GM21423 (cell line): ENCODE measurements around the gene CENATAC.
"Not testable (repeated sequence)": the region's sequence is repeated elsewhere in the genome, so short reads cannot be mapped to it uniquely, and the experiment has no call there.

ENCODE experiments used
- ATAC-seq: cut with Tn5 transposase; IDR thresholded peaks from one replicate; pipeline ENCODE4 v1.9.1; 2021; ENCODE audit warnings: mild to moderate bottlenecking, moderate library complexity; ENCODE audit not compliant: unreplicated experiment

CENATAC gene

DNA sequence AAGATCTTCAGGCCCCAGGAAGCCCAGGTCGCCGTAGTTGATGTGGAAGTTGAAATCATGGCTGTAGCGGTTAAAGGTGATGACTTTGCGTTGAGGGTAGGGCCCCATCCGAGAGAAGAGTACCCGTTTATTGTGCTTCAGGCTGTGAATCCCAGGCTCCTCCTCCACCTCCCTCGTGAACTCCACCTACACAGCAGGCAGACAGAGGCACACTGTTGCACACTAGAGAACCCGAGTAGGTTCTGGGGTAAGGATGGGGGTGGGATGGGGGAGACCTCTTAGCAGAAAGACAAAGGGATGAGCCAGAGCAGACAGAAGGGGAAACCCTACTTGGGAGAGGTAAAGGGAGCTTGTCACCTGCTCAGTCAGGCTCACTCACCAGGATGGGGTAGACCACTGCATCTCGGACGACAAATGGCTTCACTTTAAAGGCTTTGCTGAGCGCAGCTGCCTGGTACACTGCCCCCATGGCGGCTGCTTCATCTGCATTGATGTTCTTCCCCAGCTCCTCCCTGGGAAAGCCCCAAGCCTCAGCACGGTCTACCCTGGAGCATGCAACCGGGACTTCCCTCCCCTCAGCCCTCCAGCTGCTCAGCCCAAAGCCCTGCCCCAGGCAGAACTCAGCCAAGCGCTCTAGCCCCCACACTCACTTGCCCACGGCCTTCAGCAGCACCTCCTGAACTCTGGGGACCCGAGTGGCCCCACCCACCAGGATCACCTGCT lies 53.7 kb downstream of the CENATAC start:
- peak; percentile 35 for ATAC-seq

DNA sequence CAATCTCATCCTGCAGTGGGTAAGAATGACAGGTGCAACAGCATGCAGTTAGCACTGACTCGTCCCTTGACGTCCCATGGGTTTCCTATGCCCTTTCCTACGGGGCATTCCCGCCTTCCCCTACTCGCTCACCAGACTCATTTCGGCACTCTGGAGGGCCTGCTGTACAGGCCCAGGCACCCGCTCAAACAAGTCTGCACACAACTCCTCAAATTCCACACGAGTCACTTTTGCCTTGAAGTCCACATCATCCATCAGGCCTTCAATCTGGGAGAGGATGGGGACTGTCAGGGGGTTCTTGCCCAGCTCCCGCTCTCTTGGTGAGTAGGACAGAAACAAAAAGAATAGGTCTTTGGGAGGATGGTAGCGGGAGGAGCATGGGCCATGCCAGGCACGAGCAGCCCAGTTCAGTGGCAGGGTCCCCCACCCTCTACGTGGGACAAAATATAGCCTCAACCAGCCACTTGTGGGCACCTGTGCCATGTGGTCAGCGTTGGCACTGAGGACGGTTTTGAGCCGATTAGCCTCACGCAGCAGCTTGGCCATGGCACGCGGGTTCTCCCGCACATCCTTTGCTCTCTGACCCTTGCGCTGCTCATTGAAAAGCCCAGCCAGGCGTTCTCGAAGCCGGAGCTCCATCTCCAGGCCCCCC lies 54.4 kb downstream of the CENATAC start:
- ATAC-seq = no peak

DNA sequence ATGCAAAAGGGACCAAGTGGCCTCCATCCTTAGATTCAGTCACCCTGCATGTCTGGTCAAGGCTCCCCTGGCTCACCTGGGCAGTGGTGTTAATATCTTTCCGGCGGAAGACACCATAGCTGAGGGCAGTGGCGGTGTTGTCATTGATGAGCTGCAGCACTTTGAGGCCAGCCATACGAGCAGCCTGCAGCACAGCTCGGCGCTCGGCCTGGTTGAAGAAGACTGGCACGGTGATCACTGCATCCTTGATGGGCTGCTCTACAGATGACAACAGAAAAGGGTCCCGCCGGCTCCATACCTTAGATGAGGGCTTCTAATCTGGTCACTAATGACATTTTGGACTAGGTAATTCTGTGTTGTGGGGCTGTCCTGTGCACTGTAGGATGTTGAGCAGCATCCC lies 56.5 kb downstream of the CENATAC start:
- no peak for ATAC-seq

DNA sequence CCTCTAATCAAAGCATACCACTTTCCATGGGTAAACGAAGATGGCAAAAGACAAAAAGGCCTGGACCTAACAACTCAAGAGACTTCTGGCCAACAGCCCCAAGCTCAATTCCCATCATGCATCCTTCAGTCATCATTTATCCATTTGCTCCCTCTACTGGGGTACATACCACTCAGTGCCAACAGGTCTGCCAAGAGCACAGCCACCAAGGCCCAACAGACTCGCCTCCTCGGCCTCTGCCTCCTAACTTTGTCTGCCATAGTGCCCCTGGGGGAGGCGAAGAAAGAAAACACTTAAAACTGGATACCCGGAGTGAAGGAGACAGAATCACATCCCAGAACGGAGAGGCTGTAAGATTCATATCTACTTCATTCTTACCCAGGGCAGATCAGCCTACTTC lies 58.0 kb downstream of the CENATAC start:
- ATAC-seq = no peak

DNA sequence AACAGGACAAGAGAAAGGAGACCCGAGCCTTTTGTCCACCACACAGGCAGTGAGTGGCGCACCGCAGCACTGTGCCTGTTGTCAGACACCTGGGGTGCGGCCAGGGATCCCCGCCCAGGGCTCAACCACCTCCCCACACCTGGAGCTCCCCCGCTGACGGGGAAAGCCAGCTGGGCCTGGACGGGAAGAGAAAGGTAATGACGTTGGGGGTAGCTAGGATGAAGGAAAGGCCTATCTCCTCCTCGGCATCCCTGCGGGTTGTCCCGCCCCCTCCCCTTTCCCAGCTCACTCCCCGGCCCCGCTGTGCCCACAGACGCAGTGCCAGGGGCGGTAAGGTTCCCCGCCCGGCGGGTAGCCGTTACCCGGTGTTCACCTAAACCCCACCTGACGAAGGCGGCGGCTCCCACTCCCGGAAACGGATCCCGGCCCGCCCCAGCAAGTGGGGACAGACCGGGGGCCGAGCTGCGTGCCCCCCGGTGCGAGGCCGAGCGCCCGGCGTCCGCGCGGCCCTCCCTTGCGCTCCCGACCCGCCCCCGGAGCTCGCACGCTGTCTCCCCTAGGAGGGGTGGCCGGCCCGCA lies 58.6 kb downstream of the CENATAC start:
- ATAC-seq = peak; percentile 6

DNA sequence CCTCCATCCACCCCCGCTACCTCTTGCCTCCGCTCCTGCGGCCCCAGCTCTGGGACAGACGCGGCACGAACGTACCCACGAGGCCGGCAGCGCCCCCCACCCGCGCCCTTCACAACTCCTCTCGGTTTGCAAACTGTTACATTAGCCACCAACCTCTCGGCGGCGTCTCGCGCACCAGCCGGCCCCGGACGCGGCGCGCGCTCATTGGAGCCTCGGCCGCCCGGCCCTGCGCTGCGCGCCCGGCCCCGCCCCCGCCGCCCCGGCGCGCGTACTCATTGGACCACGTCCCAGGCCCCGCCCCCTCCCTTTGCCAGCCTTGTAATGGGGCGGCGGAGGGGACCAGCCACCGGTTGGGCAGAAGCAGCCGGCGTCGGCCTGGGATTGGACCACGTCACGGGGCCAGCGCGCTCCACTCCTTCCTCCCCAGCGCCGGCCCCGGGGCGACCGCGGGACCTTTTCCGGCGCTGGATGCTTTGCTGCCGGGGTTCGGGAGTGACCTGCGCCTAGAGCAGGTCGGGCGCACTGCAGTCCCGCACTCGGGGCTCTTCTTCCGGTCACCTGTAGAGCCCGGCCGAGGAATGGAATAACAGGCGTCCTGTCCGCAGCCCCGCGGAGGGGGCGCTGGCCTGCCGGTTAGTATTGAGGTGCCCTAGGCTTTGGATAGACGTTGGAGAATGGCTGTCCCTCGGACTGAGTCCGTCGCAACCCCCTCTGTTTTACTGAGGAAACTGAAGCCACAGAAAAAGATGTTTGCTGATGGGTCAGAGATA lies 59.2 kb downstream of the CENATAC start, which contains the start of gene HYOU1:
Gene HYOU1 (minus strand): TSS at position 206 of the 770 bp plus-strand sequence. CDS start 1,045 bp downstream, outside the sequence.
- ATAC-seq = peak; percentile 89

DNA sequence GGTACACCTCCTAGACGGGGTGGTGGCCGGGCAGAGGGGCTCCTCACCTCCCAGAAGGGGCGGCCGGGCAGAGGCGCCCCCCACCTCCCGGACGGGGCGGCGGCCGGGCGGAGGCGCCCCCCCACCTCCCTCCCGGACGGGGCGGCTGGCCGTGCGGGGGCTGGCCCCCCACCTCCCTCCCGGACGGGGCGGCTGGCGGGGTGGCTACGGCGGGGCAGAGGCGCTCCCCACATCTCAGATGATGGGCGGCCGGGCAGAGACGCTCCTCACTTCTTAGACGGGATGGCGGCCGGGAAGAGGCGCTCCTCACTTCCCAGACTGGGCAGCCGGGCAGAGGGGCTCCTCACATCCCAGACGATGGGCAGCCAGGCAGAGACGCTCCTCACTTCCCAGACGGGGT lies 61.2 kb downstream of the CENATAC start:
- ATAC-seq = not testable (repeated sequence)

DNA sequence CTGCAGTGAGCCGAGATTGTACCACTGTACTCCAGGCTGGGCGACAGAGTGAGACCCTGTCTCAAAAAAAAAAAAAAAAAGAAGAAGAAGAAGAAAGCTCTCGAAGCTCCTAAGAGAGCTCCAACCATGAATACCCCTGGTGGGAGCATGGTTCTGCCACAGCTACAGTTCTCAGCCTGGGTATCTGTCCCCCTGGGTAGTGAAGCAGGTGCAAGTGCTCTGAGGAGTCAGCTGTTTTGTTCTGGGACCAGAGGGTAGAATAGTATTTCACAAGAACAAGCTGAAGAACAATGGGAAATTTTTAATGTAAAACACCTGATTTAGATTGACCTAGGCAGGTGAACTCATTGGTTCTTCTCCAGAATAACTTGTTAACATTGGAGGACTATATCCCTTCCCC lies 63.3 kb downstream of the CENATAC start:
- ATAC-seq = no peak

DNA sequence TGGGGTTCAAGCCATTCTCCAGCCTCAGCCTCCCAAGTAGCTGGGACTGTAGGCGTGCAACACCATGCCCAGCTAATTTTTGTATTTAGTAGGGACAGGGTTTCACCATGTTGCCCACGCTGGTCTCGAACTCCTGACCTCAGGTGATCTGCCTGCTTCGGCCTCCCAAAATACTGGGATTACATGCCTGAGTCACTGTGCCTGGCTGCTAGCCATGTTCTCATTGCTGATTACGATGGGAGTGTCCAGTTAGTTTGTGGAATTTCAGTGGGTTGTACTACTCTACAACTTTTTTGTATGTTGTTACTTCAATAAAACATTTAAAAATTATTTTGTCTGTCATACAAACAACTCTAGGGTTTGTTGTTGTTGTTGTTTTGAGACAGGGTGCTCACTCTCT lies 64.8 kb downstream of the CENATAC start:
- ATAC-seq = no peak

DNA sequence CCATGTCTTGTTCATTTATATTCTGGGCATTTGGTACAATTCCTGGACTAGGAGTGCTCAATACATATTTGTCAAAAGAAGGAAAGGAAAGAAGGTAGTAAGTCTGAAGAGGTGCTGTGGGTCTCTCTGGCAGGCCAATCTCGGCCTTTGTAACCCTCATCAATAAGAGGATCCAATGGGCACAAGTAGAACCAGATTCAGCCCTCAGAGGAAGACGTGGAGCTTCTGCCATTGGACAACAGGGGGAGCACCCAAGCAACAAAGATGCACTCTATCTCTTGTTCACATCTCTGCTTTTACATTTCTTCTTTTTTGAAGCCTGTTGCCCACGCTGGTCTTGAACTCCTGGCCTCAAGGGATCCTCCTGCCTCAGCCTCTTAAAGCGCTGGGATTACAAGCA lies 67.4 kb downstream of the CENATAC start:
- ATAC-seq = no peak
